Erythroblast (primary cell): Measurements from ENCODE around the gene CNOT1.

Experiments
- GATA1 ChIP-seq: IDR thresholded peaks from 2 replicates; pipeline ENCODE4 v1.6.1; 2011; ENCODE audit warnings: low read depth, mild to moderate bottlenecking, control low read depth, low read length, moderate library complexity
- POLR2A ChIP-seq: IDR thresholded peaks from 2 replicates; pipeline ENCODE4 v1.6.1; 2011; ENCODE audit warnings: mild to moderate bottlenecking, low read length

DNA sequence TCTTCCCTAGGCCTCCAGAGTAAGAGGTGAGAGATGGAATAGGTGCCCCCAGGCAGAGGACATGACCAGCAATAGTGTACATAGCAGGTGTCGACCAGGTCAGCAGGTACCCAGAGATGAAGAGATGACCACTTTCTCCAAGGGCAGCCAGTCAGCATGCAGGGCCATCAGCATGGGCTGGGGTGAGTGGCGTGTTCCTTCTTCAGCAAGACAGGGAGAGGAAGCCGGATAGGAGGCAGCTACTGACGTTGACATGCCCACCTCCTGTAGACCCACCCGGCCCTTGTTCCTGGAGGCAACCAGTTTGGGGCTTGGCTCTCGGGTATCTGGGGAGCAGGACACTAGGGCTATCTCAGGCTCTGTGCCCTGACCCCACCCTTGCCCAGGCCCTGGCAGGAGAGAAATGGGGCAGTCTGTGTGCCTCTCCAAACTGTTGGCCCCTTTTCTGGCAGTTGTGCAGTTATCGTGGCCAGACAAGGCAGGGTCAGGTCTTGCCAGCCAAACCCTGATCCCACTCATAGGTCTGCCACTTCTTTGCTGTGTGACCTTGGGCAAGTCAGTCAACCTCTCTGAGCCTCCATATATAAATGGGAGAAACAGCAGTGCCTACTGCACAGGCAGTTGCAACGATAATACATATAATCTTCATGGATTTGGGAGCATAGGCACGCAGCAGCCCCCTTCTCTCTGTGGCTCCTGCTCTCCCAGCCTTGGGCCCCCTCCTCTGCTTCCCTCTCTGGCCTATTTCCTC, 131.1 kb downstream of the CNOT1 start:
- TF ChIP-seq POLR2A (no peak), GATA1 (no peak)
